K562 (cell line): ENCODE data around the gene DLGAP1. TPM values are rescaled to one million over a fixed set of nuclear protein-coding genes. Genes with fewer than 3 reads are reported as not detected.
A peak's percentile ranks its signal among the peaks of the same experiment; 100 is the strongest.

ENCODE experiments used
- ATAC-seq: fragments of 200-7000 bp; cut with Tn5 transposase; 3 replicates; pipeline ENCODE4 v1.9.1; 2020; ENCODE audit warnings: moderate library complexity
- BruUV-seq: library from RNA; stranded (reverse); fragments of 400-500 nt; replicated peaks from 2 replicates; lab custom pipeline; 2021; lab: Mats Ljungman, UMichigan
- CTCF ChIA-PET: fragments of 300-600 bp; formaldehyde crosslinking; extraction: SDS; loops from one replicate; lab custom pipeline; 2021; ENCODE audit warnings: low intra/inter-chr PET ratio; lab: Yijun Ruan, JAX
- POLR2A ChIA-PET: fragments of 300-600, 350-650 bp; sonication (Branson Sonifier 250); formaldehyde crosslinking; extraction: SDS; loops from one replicate; lab custom pipeline; 2021; ENCODE audit warnings: antibody characterized with exemption, inconsistent platforms; lab: Yijun Ruan, JAX
- DNase-seq, 4 experiments: peaks; one replicate each; pipeline versions ENCODE4 v3.0.0 to v3.0.0-alpha.2; 2011 to 2018; ENCODE audit warnings: low spot score in 3 of 4, mixed read lengths in 3 of 4; ENCODE audit errors: extremely low read depth in 1 of 4
- FAIRE-seq: peaks from 2 replicates; lab custom pipeline; 2011; peaks lifted over from hg19 to GRCh38; lab: Jason Lieb, UNC
- H2AFZ ChIP-seq: 2 replicates; pipeline ENCODE4 v1.6.0; 2011; ENCODE audit warnings: low read depth, low read length, control low read depth, inconsistent platforms
- H3K27ac ChIP-seq: fragments of 200-600 bp; 3 replicates; pipeline ENCODE4 v1.8.0; 2011; ENCODE audit warnings: low read depth, mild to moderate bottlenecking, control low read depth, inconsistent platforms, low read length, moderate library complexity, mixed read lengths; ENCODE audit errors: extremely low read depth
- H3K27me3 ChIP-seq, 2 experiments: fragments of 300-600 bp in 1 of 2; 2 replicates in 1 of 2; 3 replicates in 1 of 2; pipeline versions ENCODE4 v1.6.0 to v1.8.0; 2011; ENCODE audit warnings: inconsistent platforms in 2 of 2, low read length in 2 of 2, mild to moderate bottlenecking in 1 of 2, mixed read lengths in 1 of 2, moderate library complexity in 1 of 2; ENCODE audit not compliant: control insufficient read depth in 2 of 2, insufficient read depth in 2 of 2
- H3K36me3 ChIP-seq: fragments of 300-600 bp; 3 replicates; pipeline ENCODE4 v1.8.0; 2011; ENCODE audit warnings: mild to moderate bottlenecking, low read length, inconsistent platforms; ENCODE audit not compliant: control insufficient read depth, insufficient read depth
- H3K4me1 ChIP-seq, 2 experiments: fragments of 200-600 bp in 1 of 2; replicated peaks in 1 of 2; 2 replicates in 1 of 2; 3 replicates in 1 of 2; pipeline versions ENCODE4 v1.5.1 to v1.8.0; 2011; ENCODE audit warnings: inconsistent platforms in 2 of 2, low read length in 2 of 2, mild to moderate bottlenecking in 1 of 2, mixed read lengths in 1 of 2, moderate library complexity in 1 of 2; ENCODE audit not compliant: control insufficient read depth in 2 of 2, insufficient read depth in 2 of 2
- H3K4me2 ChIP-seq: 2 replicates; pipeline ENCODE4 v1.6.1; 2011; ENCODE audit warnings: low read length, control low read depth, inconsistent platforms, mixed read lengths; ENCODE audit not compliant: insufficient read depth
- H3K4me3 ChIP-seq: fragments of 200-600 bp; sonication (generic), shearing (Covaris generic); 2 replicates; pipeline ENCODE4 v1.5.1; 2016; ENCODE audit warnings: control low read depth, inconsistent platforms
- H3K79me2 ChIP-seq: fragments of 200-600 bp; 3 replicates; pipeline ENCODE4 v1.8.0; 2011; ENCODE audit warnings: low read length, inconsistent platforms; ENCODE audit not compliant: control insufficient read depth, insufficient read depth
- H3K9ac ChIP-seq, 2 experiments: 2 replicates each; pipeline versions ENCODE4 v1.6.0 to v1.6.1; 2011; ENCODE audit warnings: low read depth in 2 of 2, low read length in 2 of 2, control low read depth in 1 of 2, inconsistent platforms in 1 of 2, mild to moderate bottlenecking in 1 of 2, mixed read lengths in 1 of 2; ENCODE audit not compliant: insufficient read depth in 1 of 2
- H3K9me1 ChIP-seq: one replicate; pipeline ENCODE4 v1.6.0; 2011; ENCODE audit warnings: inconsistent platforms, mild to moderate bottlenecking, low read length, moderate library complexity; ENCODE audit not compliant: control insufficient read depth, insufficient read depth
- H3K9me3 ChIP-seq: replicated peaks from 2 replicates; pipeline ENCODE4 v1.5.1; 2011; ENCODE audit warnings: low read depth, low read length, inconsistent platforms; ENCODE audit not compliant: control insufficient read depth, insufficient read depth
- H4K20me1 ChIP-seq: replicated peaks from 2 replicates; pipeline ENCODE4 v1.6.1; 2011; ENCODE audit warnings: low read length, inconsistent platforms, mixed read lengths; ENCODE audit not compliant: control insufficient read depth, insufficient read depth
- ATF4 ChIP-seq: fragments of 450-650 bp; formaldehyde crosslinking; IDR thresholded peaks from 2 replicates; pipeline ENCODE4 v1.4.0; 2022; ENCODE audit warnings: mild to moderate bottlenecking, moderate library complexity
- BRF2 ChIP-seq: IDR thresholded peaks from 3 replicates; pipeline ENCODE4 v1.6.1; 2011; ENCODE audit warnings: borderline replicate concordance, mild to moderate bottlenecking; ENCODE audit not compliant: insufficient read length, insufficient read depth
- C11orf30 ChIP-seq: fragments of 450-650 bp; IDR thresholded peaks from 2 replicates; pipeline ENCODE4 v1.6.1; 2016; ENCODE audit warnings: low read depth, mild to moderate bottlenecking
- CREM ChIP-seq: IDR thresholded peaks from 2 replicates; pipeline ENCODE4 v1.6.1; 2014; ENCODE audit warnings: antibody characterized with exemption, low read depth
- ETV5 ChIP-seq: sonication (generic); formaldehyde crosslinking; IDR thresholded peaks from 2 replicates; pipeline ENCODE4 v1.4.0; 2020; ENCODE audit warnings: low read depth, mild to moderate bottlenecking, missing genetic modification reagents
- MAFK ChIP-seq: IDR thresholded peaks from 2 replicates; pipeline ENCODE4 v1.6.1; 2011; ENCODE audit warnings: low read length, improper control_type of control experiment
- ZKSCAN8 ChIP-seq: fragments of 200-800 bp; sonication (Bioruptor generic); IDR thresholded peaks from 2 replicates; pipeline ENCODE4 v1.6.1; 2016; ENCODE audit warnings: missing genetic modification characterization, missing compliant biosample characterization
- ZNF217 ChIP-seq: sonication (generic); formaldehyde crosslinking; IDR thresholded peaks from 2 replicates; pipeline ENCODE4 v1.8.0; 2022; ENCODE audit warnings: mild to moderate bottlenecking, missing genetic modification reagents
- ZNF609 ChIP-seq: sonication (generic); formaldehyde crosslinking; IDR thresholded peaks from 2 replicates; pipeline ENCODE4 v1.8.1; 2023; ENCODE audit warnings: missing genetic modification reagents, mild to moderate bottlenecking, borderline replicate concordance
- ZNF75A ChIP-seq: fragments of 450-650 bp; formaldehyde crosslinking; IDR thresholded peaks from 2 replicates; pipeline ENCODE4 v1.4.0; 2020; ENCODE audit warnings: mild to moderate bottlenecking
- WGBS: fragments of 100-300 bp; shearing (Covaris generic); methylation state at CpG from one replicate; pipeline ENCODE4 v1.1.6; 2016; ENCODE audit warnings: low coverage, mixed read lengths; ENCODE audit not compliant: insufficient coverage; ENCODE audit errors: missing lambda C conversion rate; 5-methylcytosine and 5-hydroxymethylcytosine counted together
- in situ Hi-C: fragments of 300-500 bp; cut with MboI; formaldehyde crosslinking; loops from 4 replicates; pipeline ENCODE4 v1.15.0; 2018; ENCODE audit warnings: inconsistent platforms, mixed read lengths
- intact Hi-C: fragments of 100-400 bp; cut with micrococcal nuclease; formaldehyde crosslinking; loops from 2 replicates; pipeline ENCODE4 v1.14.2; 2022
- polyA plus RNA-seq, 8 experiments: library from polyadenylated mRNA; depleted of rRNA in 4 of 8; stranded (reverse) in 5 of 8; unstranded in 3 of 8; fragments of >200 nt; fragmentation: Nextera tagmentation in 2 of 8; fragmentation: Illumina TruSeq in 1 of 8; extraction: Ambion mirVana in 2 of 8; extraction: Trizol in 1 of 8; gene quantifications; 2 replicates each; pipeline versions ENCODE4 v1.2.1 to v1.2.3, GENCODE V29; 2011 to 2014; ENCODE audit warnings: inconsistent platforms in 1 of 8, missing spikeins in 1 of 8
- total RNA-seq, 7 experiments: library from RNA; depleted of rRNA in 6 of 7; stranded (reverse); fragments of >200 nt in 6 of 7; fragmentation: Illumina TruSeq in 2 of 7; extraction: Trizol in 2 of 7; gene quantifications; 2 replicates each; pipeline versions ENCODE4 v1.2.1 to v1.2.3, GENCODE V29; 2011 to 2021; ENCODE audit warnings: low replicate concordance in 1 of 7

Gene DLGAP1
- total and polyA plus RNA-seq, 9 of the 15 experiments (the other 6 are each of a cell fraction or from before 2014, with no cell fraction given), result 0.04 to 0.22 (median 0.08) TPM

GRCh38 chr18:4309227-4309626, 145.9 kb downstream of the DLGAP1 start:
- Histone ChIP-seq H3K9ac (no peak overlapping the region), H3K9me1 (no peaks in the 10 kb centered on the region), H3K27me3 (no peaks in the 10 kb centered on the region), H3K27ac (no peak overlapping the region), H4K20me1 (no peaks in the 10 kb centered on the region), H2AFZ (no peak overlapping the region), H3K79me2 (no peaks in the 10 kb centered on the region), H3K4me1 (no peaks in the 10 kb centered on the region), H3K9me3 (no peaks in the 10 kb centered on the region; the same call in 1 of the 2 replicates), H3K36me3 (no peaks in the 10 kb centered on the region), H3K4me2 (no peak overlapping the region), H3K4me3 (no peak overlapping the region)
- CTCF ChIA-PET, result no interaction called here
- BruUV-seq, result no TSS peak
- no peak for TF ChIP-seq CREM
- TF ChIP-seq C11orf30, result peak; percentile 32; the same call in 1 of the 2 replicates
- TF ChIP-seq BRF2, result no peak
- TF ChIP-seq MAFK, result peak; percentile 20; the same call in 1 of the 2 replicates
- no peak for ATAC-seq
- DNase-seq, result no peak
- intact Hi-C loops (no loop called here), in situ Hi-C loops (no loop called here)
- POLR2A ChIA-PET, result no interaction called here
- 1% methylated on average over 5 of the region's 5 CpGs for WGBS
- no peak for FAIRE-seq

GRCh38 chr18:4308576-4308975, 146.5 kb downstream of the DLGAP1 start:
- no peaks in the 10 kb centered on the region for H3K36me3 ChIP-seq
- H3K27ac ChIP-seq, result no peak overlapping the region
- in situ Hi-C loops (no loop called here), intact Hi-C loops (no loop called here)
- no peaks in the 10 kb centered on the region; the same call in 1 of the 2 replicates for H3K9me3 ChIP-seq
- no peaks in the 10 kb centered on the region for H3K9me1 ChIP-seq
- no peaks in the 10 kb centered on the region for H3K79me2 ChIP-seq
- no peak overlapping the region for H2AFZ ChIP-seq
- no peak for FAIRE-seq
- ChIA-PET CTCF (no interaction called here), POLR2A (no interaction called here)
- H3K9ac ChIP-seq, result no peak overlapping the region
- no peaks in the 10 kb centered on the region for H3K4me1 ChIP-seq
- H3K27me3 ChIP-seq, result no peaks in the 10 kb centered on the region
- BruUV-seq, result no TSS peak
- 2% methylated on average over 5 of the region's 5 CpGs for WGBS
- ATAC-seq, result no peak
- DNase-seq, result no peak
- no peak overlapping the region for H3K4me2 ChIP-seq
- no peaks in the 10 kb centered on the region for H4K20me1 ChIP-seq
- H3K4me3 ChIP-seq, result no peak overlapping the region
- no peak for TF ChIP-seq ZKSCAN8 (CRISPR knock-in tag)
- no peak for TF ChIP-seq ZNF217 (CRISPR knock-in tag)
- TF ChIP-seq ZNF75A (CRISPR knock-in tag), result no peak
- TF ChIP-seq ATF4 (CRISPR knock-in tag), result no peak
- TF ChIP-seq ETV5 (CRISPR knock-in tag), result no peak
- TF ChIP-seq ZNF609 (CRISPR knock-in tag), result no peak
